ENCODE data around the gene PPM1H.

The PPM1H gene

GRCh38 chr12:62865065-62865464, 69.9 kb downstream of the PPM1H start:
- no peak for TF ChIP-seq CTCF (IDR thresholded peaks at IDR 0.05; ENCODE audit: extremely low read depth, missing control alignments)
- no peak for DNase-seq (ENCODE audit: low spot score)

GRCh38 chr12:62862259-62862881, 72.6 kb downstream of the PPM1H start:
- no peak for DNase-seq (ENCODE audit: low spot score)
- TF ChIP-seq CTCF (IDR thresholded peaks at IDR 0.05; ENCODE audit: extremely low read depth, missing control alignments), result no peak

- DNase-seq (ENCODE audit: low spot score), result no peak
- TF ChIP-seq CTCF (IDR thresholded peaks at IDR 0.05; ENCODE audit: extremely low read depth, missing control alignments), result no peak
Observed at GRCh38 chr12:62861586-62861985, 73.4 kb downstream of the PPM1H start.

GRCh38 chr12:62860501-62861411, 74.2 kb downstream of the PPM1H start:
- TF ChIP-seq CTCF (IDR thresholded peaks at IDR 0.05; ENCODE audit: extremely low read depth, missing control alignments), result no peak
- no peak for DNase-seq (ENCODE audit: low spot score)

- no peak for TF ChIP-seq CTCF (IDR thresholded peaks at IDR 0.05; ENCODE audit: extremely low read depth, missing control alignments)
- no peak for DNase-seq (ENCODE audit: low spot score)
Observed at GRCh38 chr12:62860020-62860419, 74.9 kb downstream of the PPM1H start.

GRCh38 chr12:62859321-62859737, 75.6 kb downstream of the PPM1H start:
- no peak for TF ChIP-seq CTCF (IDR thresholded peaks at IDR 0.05; ENCODE audit: extremely low read depth, missing control alignments)
- DNase-seq (ENCODE audit: low spot score), result no peak

DNA sequence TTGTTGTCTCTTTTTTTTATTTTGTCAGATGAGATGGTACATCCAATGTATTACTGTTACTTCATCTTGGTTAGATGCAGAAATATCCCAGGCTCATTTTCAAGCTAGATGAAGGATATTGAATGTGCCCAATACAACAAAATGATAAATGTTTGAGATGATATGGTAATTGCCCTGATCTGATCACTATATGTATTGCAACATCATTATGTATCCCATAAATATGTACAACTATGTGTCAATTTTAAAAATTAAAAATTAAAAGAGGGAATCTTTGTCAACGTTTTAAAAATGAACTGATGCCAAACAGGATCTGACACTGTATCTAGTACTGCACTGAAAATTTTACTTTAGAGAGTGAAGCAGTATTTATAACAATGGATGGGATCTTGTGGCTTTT, 78.5 kb downstream of the PPM1H start:
- no peak for TF ChIP-seq CTCF (IDR thresholded peaks at IDR 0.05; ENCODE audit: extremely low read depth, missing control alignments)
- no peak for DNase-seq (ENCODE audit: low spot score)

All from GM20000 (cell line).